GM19023 (cell line): Measurements from ENCODE around the gene HIVEP3.

Experiments used
- ATAC-seq: cut with Tn5 transposase; IDR thresholded peaks from one replicate; pipeline ENCODE4 v1.9.1; 2021; ENCODE audit warnings: mild to moderate bottlenecking, moderate library complexity; ENCODE audit not compliant: unreplicated experiment

HIVEP3 gene

DNA sequence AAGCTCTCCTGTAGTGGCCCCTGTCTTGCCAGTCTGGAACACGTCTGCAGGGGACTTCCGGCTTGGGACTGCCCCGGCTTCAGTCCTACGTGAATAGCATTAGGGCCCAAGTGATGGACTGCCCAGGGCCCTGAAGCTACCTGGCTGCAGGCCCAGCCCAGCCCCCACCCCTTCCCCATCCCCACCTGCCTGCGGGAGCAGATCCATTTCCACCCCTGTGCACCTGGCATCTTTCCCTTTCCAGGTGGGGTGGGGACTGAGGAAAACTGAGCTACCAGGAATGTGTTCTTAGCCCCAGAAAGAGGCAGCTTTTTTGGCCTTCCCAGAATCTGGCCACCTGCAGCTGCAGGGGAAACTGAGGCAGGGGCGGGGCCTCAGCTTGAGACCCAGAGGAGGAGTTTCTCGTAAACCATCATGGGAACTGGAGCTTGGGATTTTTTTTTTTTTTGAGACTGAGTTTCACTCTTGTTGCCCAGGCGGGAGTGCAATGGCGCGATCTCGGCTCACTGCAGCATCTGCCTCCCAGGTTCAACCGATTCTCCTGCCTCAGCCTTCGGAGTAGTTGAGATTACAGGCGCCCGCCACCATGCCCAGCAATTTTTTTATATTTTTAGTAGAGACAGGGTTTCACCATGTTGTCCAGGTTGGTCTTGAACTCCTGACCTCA, 437.5 kb downstream of the HIVEP3 start:
- no peak for ATAC-seq

DNA sequence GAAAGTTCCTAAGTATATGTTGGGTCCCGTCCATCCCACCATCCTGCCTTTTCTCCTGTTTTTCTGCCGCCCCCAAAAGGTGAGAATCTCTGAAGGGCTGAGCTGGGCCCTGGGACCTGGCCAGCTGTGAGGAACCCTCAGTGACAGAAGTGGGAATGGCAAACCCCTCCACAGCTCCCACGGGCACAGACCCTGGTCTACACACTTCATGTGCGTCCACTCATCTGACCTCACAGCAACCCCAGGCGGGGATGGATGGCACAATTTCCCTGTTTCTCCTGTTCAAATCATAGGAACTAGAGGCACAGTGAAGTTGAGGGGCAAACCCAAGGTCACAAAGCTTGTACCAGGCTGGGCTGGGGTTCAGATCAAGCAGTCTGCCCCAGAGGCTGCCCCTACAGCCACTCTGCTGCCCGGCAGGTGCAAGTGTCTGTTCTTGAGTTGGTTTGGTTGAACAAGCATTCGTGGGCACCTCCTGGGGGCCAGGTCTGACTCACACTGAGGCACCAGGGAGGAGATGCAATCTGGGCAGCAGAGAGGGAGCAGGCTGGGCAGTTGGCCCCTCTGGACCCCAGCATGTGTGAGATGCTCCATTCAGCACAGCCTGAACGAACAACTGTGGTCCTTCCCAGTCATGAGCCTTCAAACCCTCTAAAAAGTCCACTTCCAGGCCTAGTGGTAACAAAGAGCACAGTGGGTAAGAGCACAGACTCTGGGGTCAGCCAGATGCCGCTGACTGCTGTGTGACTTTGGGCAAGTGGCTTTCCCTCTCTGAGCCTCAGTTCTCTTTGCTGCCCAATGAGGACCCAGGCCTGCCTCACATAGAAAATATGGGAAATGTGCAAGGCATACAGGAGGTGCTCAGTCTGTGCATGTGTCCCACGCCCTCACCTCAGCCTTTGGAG, 438.3 kb downstream of the HIVEP3 start:
- ATAC-seq, result no peak

DNA sequence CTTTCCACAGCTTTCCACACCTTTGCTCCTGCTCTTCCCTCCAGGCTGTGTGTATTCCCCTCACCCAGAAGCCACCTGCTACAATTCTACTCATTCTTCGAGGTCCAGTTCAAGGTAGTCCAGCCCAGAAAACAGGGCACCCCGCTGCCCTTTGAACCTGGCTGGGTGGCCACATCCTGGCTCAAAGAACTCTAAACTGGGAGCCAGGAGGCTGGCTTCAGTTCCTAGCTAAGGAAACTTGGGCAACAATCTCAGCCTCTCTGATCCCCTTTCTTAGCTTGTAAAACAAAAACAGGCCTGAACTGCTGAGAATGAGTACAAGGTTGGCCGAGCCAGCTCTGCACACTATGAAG, 438.9 kb downstream of the HIVEP3 start:
- ATAC-seq, result no peak

DNA sequence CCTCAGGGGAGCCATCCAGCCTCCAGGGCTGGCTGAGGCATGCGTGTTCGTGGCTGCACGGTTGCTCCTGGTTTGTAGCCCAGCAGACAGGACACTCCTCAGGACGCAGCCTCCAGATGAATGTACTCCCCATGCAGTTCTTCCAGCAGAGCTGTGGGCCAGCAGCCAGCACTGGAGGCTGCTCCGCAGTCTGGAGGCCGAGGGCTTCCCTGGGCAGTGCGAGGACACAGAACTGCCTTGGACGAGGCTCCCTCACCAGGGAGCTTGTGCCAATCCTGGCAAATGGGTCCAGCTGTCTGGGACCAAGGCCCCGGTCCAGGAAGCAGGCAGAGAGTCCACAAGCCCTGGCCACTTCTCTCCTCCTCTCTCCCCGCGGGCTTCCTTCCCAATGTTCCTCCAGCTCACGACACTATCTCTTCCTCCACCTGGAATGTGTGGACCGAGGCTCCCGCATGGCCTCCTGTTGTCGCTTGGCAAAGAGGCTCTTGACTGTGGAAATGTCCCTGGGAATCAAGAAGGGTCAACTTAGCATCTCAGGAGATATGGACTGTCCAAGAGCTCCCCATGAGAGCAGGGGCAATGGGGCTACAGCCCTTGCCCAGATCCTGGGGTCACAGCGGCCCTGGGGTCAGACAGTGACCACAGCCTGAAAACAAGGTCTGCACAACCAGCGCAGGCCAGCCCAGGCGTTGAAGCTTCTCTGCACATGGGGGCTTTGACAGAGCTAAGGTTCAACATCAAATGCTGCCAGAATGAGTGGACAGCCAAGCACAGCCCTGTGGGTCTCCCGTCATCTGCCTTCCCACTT, 439.5 kb downstream of the HIVEP3 start:
- ATAC-seq, result no peak

DNA sequence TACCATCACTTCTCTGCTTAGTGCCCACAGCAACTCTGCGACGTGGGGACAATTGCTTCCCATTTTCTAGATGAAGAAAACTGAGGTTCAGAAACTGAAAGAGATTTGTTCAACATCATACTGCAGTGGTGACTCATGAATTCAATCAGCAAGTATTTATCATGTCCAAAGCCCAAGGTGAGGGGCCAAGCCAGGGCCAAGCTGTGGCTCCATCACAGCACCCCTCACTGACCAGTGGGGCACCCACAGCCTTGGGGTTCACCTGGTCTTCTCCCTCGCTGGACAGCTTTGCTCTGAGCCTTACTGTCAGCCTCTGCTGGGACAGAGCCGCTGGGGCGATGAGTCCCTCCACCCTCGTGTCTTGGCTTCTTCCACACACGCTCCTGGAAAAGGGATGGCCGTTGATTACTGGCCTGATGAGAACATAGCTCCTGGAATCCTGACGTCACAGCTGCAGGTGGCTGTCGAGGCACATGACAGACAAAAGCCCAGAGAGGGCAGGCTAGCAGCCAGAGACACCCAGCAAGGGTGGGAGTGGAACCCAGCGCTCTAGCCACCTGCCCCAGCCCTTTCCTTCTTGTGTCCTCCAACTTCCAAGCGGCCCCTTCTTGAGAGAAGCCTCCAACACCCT, 440.5 kb downstream of the HIVEP3 start:
- ATAC-seq, result no peak

DNA sequence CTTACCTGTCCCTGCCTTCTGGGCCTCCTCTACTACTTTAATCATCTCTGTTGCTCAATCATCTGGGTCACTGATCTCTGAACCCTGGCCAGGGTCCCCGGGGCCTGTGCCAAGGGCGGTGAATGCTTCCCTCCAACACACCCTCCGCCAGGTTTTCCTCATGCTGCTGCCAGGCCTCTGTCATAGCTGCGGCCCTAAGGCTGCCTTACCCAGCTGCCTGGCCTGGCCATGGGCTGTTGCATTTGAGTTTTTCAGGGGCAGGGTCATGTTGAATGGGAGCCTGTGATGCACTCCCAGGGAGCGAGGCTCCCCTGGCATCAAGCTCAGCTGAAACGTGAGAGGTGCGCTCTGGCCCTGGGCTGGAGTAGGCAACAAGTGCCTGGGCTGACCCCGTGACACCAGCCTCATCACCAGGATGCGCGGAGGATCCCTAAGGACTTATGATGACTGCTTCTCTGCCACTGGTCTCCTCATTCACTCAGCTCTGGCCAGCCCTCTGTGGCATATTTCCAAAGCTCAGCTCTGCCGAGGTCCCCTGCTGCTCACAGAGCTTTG, 441.8 kb downstream of the HIVEP3 start:
- no peak for ATAC-seq

DNA sequence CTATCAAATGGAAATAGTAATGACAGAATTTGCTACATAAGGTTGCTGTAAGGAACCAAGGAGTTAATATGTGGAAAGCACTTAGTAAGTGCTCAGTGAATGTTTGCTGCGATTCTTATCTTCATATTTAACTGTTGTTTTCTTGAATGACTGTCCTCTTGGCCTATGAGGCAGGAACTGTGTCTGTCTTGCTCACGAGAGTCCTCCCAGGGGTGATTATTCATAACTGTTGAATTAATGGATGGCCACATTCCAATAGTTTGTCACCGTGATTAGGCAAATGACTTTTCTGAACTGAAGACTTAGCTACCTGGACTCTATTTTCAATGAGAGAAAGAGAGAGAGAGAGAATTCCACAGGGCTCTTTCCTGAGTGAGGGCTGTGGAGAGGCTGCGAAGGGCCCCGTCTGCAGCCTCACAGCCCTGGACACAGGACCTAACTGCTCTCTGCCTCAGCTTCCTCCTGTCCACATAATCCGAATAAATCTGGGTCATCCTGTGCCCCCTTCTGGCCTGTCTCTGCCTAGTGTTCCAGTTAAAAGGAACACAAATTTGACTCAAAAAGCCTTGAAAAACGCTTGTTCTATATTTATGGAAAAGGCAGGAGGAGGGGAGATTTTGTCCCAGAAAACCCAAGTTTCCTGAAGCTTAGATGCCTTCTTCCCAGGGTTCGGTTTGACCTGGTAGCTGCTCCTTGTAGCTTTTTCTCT, 442.7 kb downstream of the HIVEP3 start:
- no peak for ATAC-seq

DNA sequence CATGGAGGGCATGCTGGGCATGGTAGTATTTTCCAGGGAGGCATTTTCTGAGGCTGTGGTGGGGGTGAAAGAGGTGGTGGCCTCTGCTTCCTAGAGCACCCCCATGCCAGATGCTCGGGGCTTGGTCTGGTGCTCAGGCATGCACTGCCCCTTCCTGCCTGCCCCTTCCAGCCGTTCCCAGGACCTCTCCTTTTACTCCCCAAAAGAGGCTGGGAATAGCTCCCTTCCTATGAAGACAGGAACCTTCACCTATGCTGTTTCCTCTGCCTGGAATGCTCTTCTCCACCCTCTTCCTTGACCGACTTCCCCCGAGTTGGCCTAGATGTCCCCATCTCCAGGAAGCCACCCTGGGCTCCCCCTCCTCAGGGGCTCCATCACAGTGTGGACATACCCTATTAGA, 443.4 kb downstream of the HIVEP3 start:
- ATAC-seq, result no peak

DNA sequence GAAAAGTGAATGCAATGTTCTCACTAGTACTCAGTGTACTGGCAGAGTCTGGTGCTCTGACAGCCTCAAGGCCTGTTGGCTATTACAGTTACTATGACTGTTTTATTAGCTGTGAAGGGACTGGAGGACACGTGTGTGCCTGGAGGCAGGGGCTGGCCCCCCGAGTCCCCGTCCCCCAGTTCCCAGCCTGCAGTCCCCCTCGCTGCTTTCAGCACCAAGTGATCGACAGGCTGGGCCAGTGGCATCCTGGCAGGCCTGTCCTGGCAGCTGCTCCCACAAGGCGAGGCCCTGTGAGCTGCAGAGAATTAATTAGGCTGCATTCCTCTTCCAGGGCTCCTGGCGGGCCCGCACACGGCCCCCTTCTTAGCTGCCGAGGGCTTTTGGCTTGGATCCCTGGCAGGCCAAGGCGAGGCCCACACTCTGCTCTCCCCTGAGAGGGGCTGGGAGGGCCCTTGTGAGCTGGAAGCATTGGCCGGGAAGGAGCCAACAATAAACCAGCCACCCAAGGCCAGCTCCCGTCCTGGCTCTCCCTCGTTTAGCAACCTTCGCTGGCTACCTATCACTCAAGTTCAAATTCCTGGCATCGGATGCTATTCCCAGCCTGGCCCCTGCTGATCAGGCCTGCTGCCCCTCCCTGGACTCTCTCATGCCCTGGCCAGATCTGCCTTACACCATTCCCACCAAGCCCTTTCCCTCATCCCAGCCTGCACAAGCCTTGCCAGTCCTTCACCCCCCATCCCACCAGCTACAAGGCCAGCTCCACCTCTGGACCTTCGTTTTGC, 444.0 kb downstream of the HIVEP3 start:
- ATAC-seq, result no peak

DNA sequence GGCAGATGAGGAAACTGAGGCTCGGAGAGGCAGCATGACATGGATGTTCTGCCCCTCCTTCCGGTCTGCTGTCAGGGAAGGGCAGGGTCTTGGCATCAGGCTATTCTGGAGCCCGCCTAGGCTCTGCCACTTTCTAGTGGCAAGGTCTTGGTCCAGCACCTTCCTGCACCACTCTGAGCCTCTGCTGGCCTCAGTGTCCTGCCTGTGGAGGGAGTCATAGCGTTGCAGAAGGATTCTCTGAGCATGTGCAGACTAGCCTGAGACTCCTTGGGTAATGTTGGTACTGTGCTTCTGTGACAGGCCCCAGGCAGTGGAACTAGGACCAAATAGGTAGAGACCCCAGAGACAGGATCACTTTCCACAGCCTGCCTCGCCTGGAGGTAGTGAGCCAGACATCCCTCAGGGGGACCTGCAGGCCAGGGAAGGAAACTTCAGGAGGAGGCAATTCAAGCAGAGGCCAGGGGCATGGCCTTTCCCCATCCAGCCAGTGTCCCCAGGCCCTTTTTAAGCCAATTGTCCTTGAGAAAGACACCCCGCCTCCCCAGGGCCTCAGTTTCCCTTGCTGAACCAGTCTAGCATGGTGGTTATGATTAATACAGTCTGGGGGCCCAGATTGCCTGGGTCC, 444.9 kb downstream of the HIVEP3 start:
- no peak for ATAC-seq

DNA sequence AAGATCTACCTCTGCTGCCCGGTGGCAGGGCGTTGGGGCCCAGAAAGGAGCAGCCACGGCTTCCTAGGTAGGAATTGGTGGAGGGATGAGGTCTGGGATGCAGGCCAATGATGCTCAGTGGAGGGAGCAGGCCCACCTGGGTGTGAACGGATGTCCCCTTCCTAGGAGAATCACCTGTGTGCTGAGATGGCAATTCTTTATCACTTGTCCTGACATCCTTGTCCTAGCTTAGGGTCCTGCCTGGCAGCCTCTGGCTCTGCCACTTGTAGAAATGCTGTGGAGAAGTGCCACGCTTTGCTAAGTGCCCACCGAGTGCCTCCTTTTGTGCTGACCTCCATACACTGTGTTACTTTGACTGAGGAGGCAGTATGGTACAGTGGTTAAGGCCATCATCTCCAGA, 447.1 kb downstream of the HIVEP3 start:
- ATAC-seq, result no peak

DNA sequence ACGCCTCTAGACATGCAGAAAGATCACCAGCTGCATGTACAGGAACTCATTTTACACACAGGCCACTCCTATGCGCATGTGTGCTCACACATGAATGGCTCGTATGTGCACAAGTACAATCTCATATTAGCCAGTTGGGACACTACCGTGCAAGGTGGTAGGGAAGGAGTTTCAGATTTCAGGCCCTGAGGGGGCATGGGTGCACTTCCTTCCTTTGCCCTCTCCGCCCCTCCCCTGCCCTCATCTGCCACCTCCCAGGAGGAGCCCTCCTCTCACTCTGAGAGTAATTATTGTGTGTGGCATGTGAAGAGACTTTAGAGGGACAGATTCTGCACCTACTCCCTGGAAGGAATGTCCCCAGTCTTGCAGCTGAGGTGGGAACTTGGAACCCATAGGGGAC, 449.0 kb downstream of the HIVEP3 start:
- no peak for ATAC-seq

DNA sequence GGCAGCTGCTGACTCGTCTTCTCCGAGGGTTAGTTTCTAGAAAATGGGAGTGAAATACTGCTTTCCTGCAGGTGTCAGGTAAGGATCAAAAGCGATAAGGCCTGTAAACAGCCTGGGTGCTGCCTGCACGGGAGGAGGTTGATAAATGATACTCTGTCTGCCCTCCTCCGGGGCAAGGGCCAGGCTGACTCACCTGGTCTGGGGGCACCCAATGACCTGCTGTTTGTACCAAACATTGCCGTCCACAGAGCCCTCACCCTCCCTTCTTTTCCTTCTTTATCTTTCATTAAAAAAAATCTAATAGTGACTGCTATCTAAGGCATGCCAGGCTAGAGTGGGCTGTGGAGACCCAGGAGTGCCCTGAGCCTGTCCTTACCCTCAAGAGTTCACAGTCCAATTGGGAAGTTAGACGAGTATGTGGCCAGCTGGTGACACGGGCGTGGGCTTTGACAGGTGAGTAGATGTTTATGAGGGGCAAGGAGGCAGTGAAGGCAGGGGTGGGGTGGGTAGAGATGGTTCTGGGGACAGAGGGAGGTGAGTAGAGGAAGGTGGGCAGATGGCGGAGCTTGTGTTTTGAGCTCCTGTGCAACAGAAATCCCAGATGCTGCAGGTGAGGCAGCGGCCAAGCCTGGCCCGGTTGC, 450.5 kb downstream of the HIVEP3 start:
- no peak for ATAC-seq

DNA sequence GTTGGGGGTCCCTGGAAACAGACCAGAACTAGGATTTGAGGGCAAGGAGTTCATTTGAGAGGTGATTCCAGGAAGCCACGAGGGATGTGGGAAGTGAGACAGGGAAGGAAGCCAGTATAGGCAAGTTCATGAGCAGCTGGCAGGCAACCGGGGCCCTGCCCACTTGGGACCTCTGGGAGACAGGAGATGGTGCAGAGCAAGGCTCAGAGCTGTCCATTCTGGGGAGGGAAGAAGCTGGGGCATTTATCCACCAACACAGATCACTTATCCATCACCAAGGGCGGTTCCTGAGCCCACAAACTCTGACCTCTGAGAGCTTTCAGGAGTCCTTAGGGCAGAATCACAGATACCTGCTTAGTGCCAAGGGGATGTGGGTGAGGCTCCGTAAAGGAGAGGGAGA, 451.0 kb downstream of the HIVEP3 start:
- ATAC-seq, result no peak

DNA sequence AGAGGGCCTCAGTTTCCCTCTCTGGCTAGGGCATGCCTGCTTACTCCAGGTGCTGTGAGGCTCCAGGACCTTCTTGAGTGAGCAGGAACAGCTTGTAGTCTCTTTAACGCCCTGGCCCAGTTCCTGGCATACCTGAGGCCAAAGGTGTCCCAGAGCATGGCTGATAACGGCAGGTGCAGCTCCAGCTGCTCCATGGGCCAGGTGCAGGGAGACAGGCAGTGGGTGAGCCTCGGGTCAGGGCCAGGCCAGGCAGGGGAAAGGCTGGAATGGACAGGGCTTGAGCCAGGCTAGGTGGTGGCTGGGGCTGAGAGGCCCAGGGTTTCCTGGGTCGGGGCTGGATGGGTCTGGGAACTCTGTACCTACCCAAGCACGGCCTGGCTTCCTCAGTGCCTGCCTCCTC, 452.6 kb downstream of the HIVEP3 start:
- no peak for ATAC-seq

DNA sequence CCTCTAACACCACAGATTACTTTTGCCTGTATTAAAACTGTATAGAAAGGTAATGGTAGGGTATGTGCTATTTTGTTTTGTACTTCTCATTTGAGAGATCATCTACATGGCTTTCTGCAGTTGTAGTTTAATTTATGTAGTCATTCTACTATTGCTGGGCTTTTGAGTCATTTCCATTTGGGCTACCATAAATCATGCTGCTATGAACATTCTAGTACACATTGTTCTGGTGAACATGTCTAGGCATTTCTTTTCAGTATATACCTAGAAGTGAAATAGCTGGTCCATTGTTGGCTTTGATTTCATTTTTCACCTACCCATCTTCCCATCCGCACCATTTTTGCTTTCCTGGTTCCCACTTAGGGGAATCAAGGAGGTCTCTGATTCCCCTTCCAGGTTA, 453.0 kb downstream of the HIVEP3 start:
- no peak for ATAC-seq

DNA sequence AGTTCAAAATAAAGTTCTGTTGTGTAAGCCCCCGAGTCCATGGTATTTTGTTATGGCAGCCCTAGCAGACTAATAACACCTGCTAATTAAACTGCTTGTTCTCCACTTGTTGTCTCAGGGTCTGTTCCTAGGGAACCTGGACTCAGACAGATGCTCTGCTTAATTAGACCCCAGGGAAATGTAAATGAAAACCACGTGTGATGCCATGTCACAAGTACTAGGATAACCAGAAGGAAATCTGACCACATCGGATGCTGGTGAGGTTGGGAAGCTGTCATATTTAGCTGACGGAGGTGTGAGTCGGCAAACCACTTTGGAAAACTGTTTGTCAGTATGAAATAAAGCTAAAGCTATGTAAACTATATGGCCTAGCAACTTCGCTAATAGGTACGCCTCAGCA, 453.8 kb downstream of the HIVEP3 start:
- ATAC-seq, result no peak

DNA sequence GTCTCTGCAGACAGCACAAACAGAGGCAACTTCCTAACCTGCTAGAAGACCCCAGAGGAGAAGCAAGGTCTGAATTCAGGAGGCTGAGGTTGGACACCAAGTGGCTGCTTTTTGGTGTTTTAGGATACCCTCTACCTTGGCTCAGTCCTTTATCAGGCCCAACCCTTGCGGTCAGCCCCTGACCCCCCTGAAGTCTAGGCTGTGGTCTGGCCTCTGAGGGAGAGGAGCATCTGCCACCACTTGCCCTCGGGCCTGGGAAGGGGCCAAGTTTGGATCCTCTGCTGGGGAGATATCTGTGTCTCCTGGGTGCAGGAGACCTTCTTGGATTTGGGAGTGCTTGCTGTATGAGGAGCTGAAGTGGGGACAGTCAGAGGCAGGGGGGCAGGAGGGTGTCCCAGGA, 455.2 kb downstream of the HIVEP3 start:
- no peak for ATAC-seq

DNA sequence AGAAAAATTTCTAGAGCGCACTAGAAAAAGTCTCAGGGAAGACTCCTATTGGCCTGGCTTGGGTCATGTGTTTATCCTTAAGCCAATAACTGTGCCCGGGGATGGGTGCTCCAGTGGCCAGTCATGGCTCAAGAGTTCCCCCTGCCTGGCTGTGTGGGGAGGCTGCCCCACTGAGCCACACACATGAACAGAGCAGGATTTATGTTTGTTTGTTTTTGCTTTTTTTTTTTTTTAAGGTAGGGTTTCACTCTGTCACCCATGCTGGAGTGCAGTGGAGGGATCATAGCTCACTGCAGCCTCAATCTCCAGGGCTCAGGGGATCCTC, 456.1 kb downstream of the HIVEP3 start:
- no peak for ATAC-seq
